ENCODE measurements around the gene ZNF33B.

ZNF33B gene

GRCh38 chr10:42654419-42654818, 16.0 kb upstream of the ZNF33B start:
- Histone ChIP-seq H3K36me3 (ENCODE audit: control insufficient read depth, low read length) (peaks cover 2% of the 10 kb centered on the region; the same call in 1 of the 2 replicates), H3K27me3 (ENCODE audit: control insufficient read depth, low read length) (no peaks in the 10 kb centered on the region), H4K20me1 (ENCODE audit: control insufficient read depth, insufficient read depth, low read depth, low read length) (no peaks in the 10 kb centered on the region), H3K27ac (ENCODE audit: low read depth, low read length) (no peak overlapping the region), H3K9me3 (ENCODE audit: control insufficient read depth, insufficient read depth, low read length) (peaks cover 14% of the 10 kb centered on the region; the same call in 1 of the 2 replicates), H3K79me2 (ENCODE audit: control insufficient read depth, low read length) (no peaks in the 10 kb centered on the region), H3K4me3 (ENCODE audit: low read length) (no peak overlapping the region), H3K4me1 (ENCODE audit: control insufficient read depth, low read length) (peaks cover 10% of the 10 kb centered on the region), H3K9me2 (replicated peaks; ENCODE audit: control insufficient read depth, low read length) (no peaks in the 10 kb centered on the region), H3F3A (ENCODE audit: control insufficient read depth, insufficient read depth) (no peaks in the 10 kb centered on the region), H3K4me2 (ENCODE audit: low read length) (no peak overlapping the region)
- no peak for TF ChIP-seq EZH2phosphoT487 (IDR thresholded peaks at IDR 0.05; ENCODE audit: borderline replicate concordance, low read length)
- TF ChIP-seq, protein P1, sequence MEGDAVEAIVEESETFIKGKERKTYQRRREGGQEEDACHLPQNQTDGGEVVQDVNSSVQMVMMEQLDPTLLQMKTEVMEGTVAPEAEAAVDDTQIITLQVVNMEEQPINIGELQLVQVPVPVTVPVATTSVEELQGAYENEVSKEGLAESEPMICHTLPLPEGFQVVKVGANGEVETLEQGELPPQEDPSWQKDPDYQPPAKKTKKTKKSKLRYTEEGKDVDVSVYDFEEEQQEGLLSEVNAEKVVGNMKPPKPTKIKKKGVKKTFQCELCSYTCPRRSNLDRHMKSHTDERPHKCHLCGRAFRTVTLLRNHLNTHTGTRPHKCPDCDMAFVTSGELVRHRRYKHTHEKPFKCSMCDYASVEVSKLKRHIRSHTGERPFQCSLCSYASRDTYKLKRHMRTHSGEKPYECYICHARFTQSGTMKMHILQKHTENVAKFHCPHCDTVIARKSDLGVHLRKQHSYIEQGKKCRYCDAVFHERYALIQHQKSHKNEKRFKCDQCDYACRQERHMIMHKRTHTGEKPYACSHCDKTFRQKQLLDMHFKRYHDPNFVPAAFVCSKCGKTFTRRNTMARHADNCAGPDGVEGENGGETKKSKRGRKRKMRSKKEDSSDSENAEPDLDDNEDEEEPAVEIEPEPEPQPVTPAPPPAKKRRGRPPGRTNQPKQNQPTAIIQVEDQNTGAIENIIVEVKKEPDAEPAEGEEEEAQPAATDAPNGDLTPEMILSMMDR (IDR thresholded peaks at IDR 0.05; ENCODE audit: low read depth, low read length, poor library complexity, severe bottlenecking): no peak

GRCh38 chr10:42652858-42653257, 14.5 kb upstream of the ZNF33B start:
- H3K4me1 ChIP-seq (ENCODE audit: control insufficient read depth, low read length): peaks cover 10% of the 10 kb centered on the region
- H3F3A ChIP-seq (ENCODE audit: control insufficient read depth, insufficient read depth): no peaks in the 10 kb centered on the region
- H3K9me2 ChIP-seq (replicated peaks; ENCODE audit: control insufficient read depth, low read length): no peaks in the 10 kb centered on the region
- TF ChIP-seq, protein P1 (IDR thresholded peaks at IDR 0.05; ENCODE audit: low read depth, low read length, poor library complexity, severe bottlenecking): no peak
- no peaks in the 10 kb centered on the region for H4K20me1 ChIP-seq (ENCODE audit: control insufficient read depth, insufficient read depth, low read depth, low read length)
- no peak overlapping the region for H3K27ac ChIP-seq (ENCODE audit: low read depth, low read length)
- H3K36me3 ChIP-seq (ENCODE audit: control insufficient read depth, low read length): peaks cover 2% of the 10 kb centered on the region; the same call in 1 of the 2 replicates
- no peak overlapping the region for H3K4me3 ChIP-seq (ENCODE audit: low read length)
- no peak overlapping the region for H3K4me2 ChIP-seq (ENCODE audit: low read length)
- no peaks in the 10 kb centered on the region for H3K79me2 ChIP-seq (ENCODE audit: control insufficient read depth, low read length)
- no peaks in the 10 kb centered on the region for H3K27me3 ChIP-seq (ENCODE audit: control insufficient read depth, low read length)
- H3K9me3 ChIP-seq (ENCODE audit: control insufficient read depth, insufficient read depth, low read length): peaks cover 14% of the 10 kb centered on the region; the same call in 1 of the 2 replicates

DNA sequence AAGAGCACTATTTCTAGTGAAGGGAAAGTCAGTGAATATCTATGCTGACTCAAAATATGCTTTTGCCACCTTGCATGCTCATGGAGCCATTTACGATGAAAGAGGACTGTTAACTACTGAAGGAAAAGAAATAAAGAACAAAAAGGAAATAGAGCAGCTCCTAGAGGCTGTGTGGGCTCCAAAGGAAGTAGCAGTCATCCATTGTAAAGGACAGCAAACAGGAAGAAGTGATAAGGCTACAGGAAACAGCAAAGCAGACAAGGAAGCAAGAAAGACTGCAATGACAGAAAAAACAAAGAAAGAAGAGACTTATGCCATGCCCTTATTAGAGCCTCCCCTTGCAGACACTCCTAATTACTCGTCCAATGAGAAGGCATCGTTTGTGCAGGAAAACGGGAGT, 12.0 kb upstream of the ZNF33B start:
- H3K4me1 ChIP-seq (ENCODE audit: control insufficient read depth, low read length): peaks cover 10% of the 10 kb centered on the region
- no peaks in the 10 kb centered on the region for H3F3A ChIP-seq (ENCODE audit: control insufficient read depth, insufficient read depth)
- 0 out of 2 replicates have a peak overlapping the region, but pooled peaks have one; percentile 14 for H3K27ac ChIP-seq (ENCODE audit: low read depth, low read length)
- H4K20me1 ChIP-seq (ENCODE audit: control insufficient read depth, insufficient read depth, low read depth, low read length): no peaks in the 10 kb centered on the region
- no peak for TF ChIP-seq EZH2phosphoT487 (IDR thresholded peaks at IDR 0.05; ENCODE audit: borderline replicate concordance, low read length)
- TF ChIP-seq, protein P1 (IDR thresholded peaks at IDR 0.05; ENCODE audit: low read depth, low read length, poor library complexity, severe bottlenecking): no peak
- peak overlapping the region; percentile 16; the same call in 1 of the 2 replicates for H3K4me3 ChIP-seq (ENCODE audit: low read length)
- H3K4me2 ChIP-seq (ENCODE audit: low read length): peak overlapping the region; percentile 13
- H3K27me3 ChIP-seq (ENCODE audit: control insufficient read depth, low read length): no peaks in the 10 kb centered on the region
- peaks cover 2% of the 10 kb centered on the region; the same call in 1 of the 2 replicates for H3K36me3 ChIP-seq (ENCODE audit: control insufficient read depth, low read length)
- no peaks in the 10 kb centered on the region for H3K79me2 ChIP-seq (ENCODE audit: control insufficient read depth, low read length)
- H3K9me3 ChIP-seq (ENCODE audit: control insufficient read depth, insufficient read depth, low read length): peaks cover 14% of the 10 kb centered on the region; the same call in 1 of the 2 replicates
- H3K9me2 ChIP-seq (replicated peaks; ENCODE audit: control insufficient read depth, low read length): no peaks in the 10 kb centered on the region

Measured in DOHH2 (cell line).